G401.6 (cell line): ENCODE measurements around the gene FHAD1.
"Not testable (repeated sequence)": the region's sequence is repeated elsewhere in the genome, so short reads cannot be mapped to it uniquely, and the experiment has no call there.

ENCODE experiments used
- FAIRE-seq: peaks from 2 replicates; lab custom pipeline; 2012; peaks lifted over from hg19 to GRCh38; lab: Jason Lieb, UNC

Gene FHAD1

GRCh38 chr1:15371610-15372545 lies 124.9 kb downstream of the FHAD1 start:
- no peak for FAIRE-seq

GRCh38 chr1:15378729-15379128 lies 131.7 kb downstream of the FHAD1 start:
- FAIRE-seq: no peak

- not testable (repeated sequence) for FAIRE-seq
Observed at GRCh38 chr1:15379151-15379550, 132.1 kb downstream of the FHAD1 start.

GRCh38 chr1:15380601-15381508 lies 133.8 kb downstream of the FHAD1 start:
- no peak for FAIRE-seq

- no peak for FAIRE-seq
Observed at GRCh38 chr1:15381805-15382204, 134.8 kb downstream of the FHAD1 start.

- no peak for FAIRE-seq
Observed at GRCh38 chr1:15382601-15383518, 135.8 kb downstream of the FHAD1 start.

GRCh38 chr1:15383810-15384209 lies 136.8 kb downstream of the FHAD1 start:
- FAIRE-seq: no peak

GRCh38 chr1:15384301-15384901 lies 137.4 kb downstream of the FHAD1 start:
- FAIRE-seq: no peak

- no peak for FAIRE-seq
Observed at GRCh38 chr1:15385420-15385819, 138.4 kb downstream of the FHAD1 start.

- no peak for FAIRE-seq
Observed at GRCh38 chr1:15386164-15386749, 139.2 kb downstream of the FHAD1 start.

- FAIRE-seq: no peak
Observed at GRCh38 chr1:15388201-15388880, 141.3 kb downstream of the FHAD1 start.

GRCh38 chr1:15389828-15390227 lies 142.8 kb downstream of the FHAD1 start:
- not testable (repeated sequence) for FAIRE-seq

GRCh38 chr1:15390667-15391066 lies 143.6 kb downstream of the FHAD1 start:
- no peak for FAIRE-seq

- FAIRE-seq: no peak
Observed at GRCh38 chr1:15391366-15391765, 144.3 kb downstream of the FHAD1 start.

GRCh38 chr1:15393475-15394257 lies 146.6 kb downstream of the FHAD1 start:
- no peak for FAIRE-seq

GRCh38 chr1:15394258-15394690 lies 147.3 kb downstream of the FHAD1 start:
- no peak for FAIRE-seq

GRCh38 chr1:15397236-15397635 lies 150.2 kb downstream of the FHAD1 start:
- no peak for FAIRE-seq

- FAIRE-seq: no peak
Observed at GRCh38 chr1:15399710-15400109, 152.7 kb downstream of the FHAD1 start.

- FAIRE-seq: no peak
Observed at GRCh38 chr1:15400627-15401026, 153.6 kb downstream of the FHAD1 start.
